GM23248 (cell line): Measurements from ENCODE around the gene PLCB1.

ENCODE experiments used
- EZH2 ChIP-seq: fragments of 200-600 bp; sonication (generic); IDR thresholded peaks from 2 replicates; pipeline ENCODE4 v1.6.1; 2018; ENCODE audit warnings: antibody characterized with exemption, mild to moderate bottlenecking; ENCODE audit not compliant: insufficient read depth, poor library complexity, severe bottlenecking
- EZH2phosphoT487 ChIP-seq: fragments of 200-600 bp; sonication (generic); IDR thresholded peaks from 2 replicates; pipeline ENCODE4 v1.6.1; 2018; ENCODE audit warnings: antibody characterized with exemption, moderate library complexity, mild to moderate bottlenecking, low read depth; ENCODE audit not compliant: insufficient read depth

- TF ChIP-seq EZH2, result no peak
- no peak for TF ChIP-seq EZH2phosphoT487
Observed at GRCh38 chr20:8498571-8498970, 366.5 kb downstream of the PLCB1 start.
